Panc1 (cell line): ENCODE measurements around the gene C6orf89. TPM values are rescaled to one million over a fixed set of nuclear protein-coding genes. Genes with fewer than 3 reads are reported as not detected.

Experiments
- total RNA-seq: library from RNA; stranded (reverse); gene quantifications from one replicate; pipeline ENCODE4 v1.2.1, GENCODE V29; 2021; ENCODE audit not compliant: unreplicated experiment

Gene C6orf89
- total RNA-seq, 1 experiment from 2014 or later = 59.2 TPM

Other genes starting within 250 kb of the C6orf89 start
- gene CDKN1A, start 207.2 kb upstream of the C6orf89 start, total RNA-seq = 46.2 TPM
- not detected for gene RAB44, start 188.1 kb upstream of the C6orf89 start, total RNA-seq
- 0.44 TPM for gene CPNE5, start 46.5 kb upstream of the C6orf89 start, total RNA-seq
- gene PPIL1, start 11.1 kb upstream of the C6orf89 start, total RNA-seq = 44.1 TPM
- not detected for gene PI16, start 68.8 kb downstream of the C6orf89 start, total RNA-seq
- 223 TPM for gene MTCH1, start 100.2 kb downstream of the C6orf89 start, total RNA-seq
- 0.10 TPM for gene FGD2, start 119.7 kb downstream of the C6orf89 start, total RNA-seq